ENCODE measurements around the gene P2RY14.

The P2RY14 gene

GRCh38 chr3:151315136-151315535, 36.8 kb upstream of the P2RY14 start:
- Histone ChIP-seq H3K9me3 (no peaks in the 10 kb centered on the region), H3K36me3 (no peaks in the 10 kb centered on the region), H3K4me1 (ENCODE audit: control insufficient read depth in 1 of 2, insufficient read depth in 1 of 2, low read depth in 1 of 2, low read length in 1 of 2) (peaks cover 35 to 39% of the 10 kb centered on the region in 2 experiments), H3K27ac (no peak overlapping the region), H3K4me3 (ENCODE audit: low read depth in 1 of 2, low read length in 1 of 2) (no peak overlapping the region), H3K27me3 (no peaks in the 10 kb centered on the region)
- TF ChIP-seq CTCF (IDR thresholded peaks at IDR 0.05), result no peak

GRCh38 chr3:151314593-151314992, 36.3 kb upstream of the P2RY14 start:
- TF ChIP-seq CTCF (IDR thresholded peaks at IDR 0.05), result no peak
- H3K9me3 ChIP-seq, result no peaks in the 10 kb centered on the region
- peak overlapping the region; percentile 32 for H3K27ac ChIP-seq
- H3K36me3 ChIP-seq, result no peaks in the 10 kb centered on the region
- H3K4me3 ChIP-seq (ENCODE audit: low read depth in 1 of 2, low read length in 1 of 2), result no peak overlapping the region
- no peaks in the 10 kb centered on the region for H3K27me3 ChIP-seq
- peaks cover 30 to 34% of the 10 kb centered on the region in 2 experiments for H3K4me1 ChIP-seq (ENCODE audit: control insufficient read depth in 1 of 2, insufficient read depth in 1 of 2, low read depth in 1 of 2, low read length in 1 of 2)

- H3K4me1 ChIP-seq (ENCODE audit: control insufficient read depth in 1 of 2, insufficient read depth in 1 of 2, low read depth in 1 of 2, low read length in 1 of 2), result peaks cover 25 to 29% of the 10 kb centered on the region in 2 experiments
- no peak for TF ChIP-seq CTCF (IDR thresholded peaks at IDR 0.05)
- H3K27ac ChIP-seq, result peak overlapping the region; percentile 32
- H3K27me3 ChIP-seq, result no peaks in the 10 kb centered on the region
- no peaks in the 10 kb centered on the region for H3K9me3 ChIP-seq
- H3K36me3 ChIP-seq, result no peaks in the 10 kb centered on the region
- H3K4me3 ChIP-seq (ENCODE audit: low read depth in 1 of 2, low read length in 1 of 2), result no peak overlapping the region
Measured at GRCh38 chr3:151314137-151314536, 35.8 kb upstream of the P2RY14 start.

GRCh38 chr3:151312972-151313371, 34.6 kb upstream of the P2RY14 start:
- TF ChIP-seq CTCF (IDR thresholded peaks at IDR 0.05), result no peak
- no peak overlapping the region for H3K27ac ChIP-seq
- H3K4me3 ChIP-seq (ENCODE audit: low read depth in 1 of 2, low read length in 1 of 2), result no peak overlapping the region
- H3K9me3 ChIP-seq, result no peaks in the 10 kb centered on the region
- H3K27me3 ChIP-seq, result no peaks in the 10 kb centered on the region
- peaks cover 13 to 18% of the 10 kb centered on the region in 2 experiments for H3K4me1 ChIP-seq (ENCODE audit: control insufficient read depth in 1 of 2, insufficient read depth in 1 of 2, low read depth in 1 of 2, low read length in 1 of 2)
- H3K36me3 ChIP-seq, result no peaks in the 10 kb centered on the region

GRCh38 chr3:151309566-151309965, 31.2 kb upstream of the P2RY14 start:
- Histone ChIP-seq H3K9me3 (no peaks in the 10 kb centered on the region), H3K4me1 (ENCODE audit: control insufficient read depth in 1 of 2, insufficient read depth in 1 of 2, low read depth in 1 of 2, low read length in 1 of 2) (peaks cover 6% of the 10 kb centered on the region in 2 experiments), H3K27me3 (no peaks in the 10 kb centered on the region), H3K27ac (no peak overlapping the region), H3K4me3 (ENCODE audit: low read depth in 1 of 2, low read length in 1 of 2) (no peak overlapping the region), H3K36me3 (no peaks in the 10 kb centered on the region)
- TF ChIP-seq CTCF (IDR thresholded peaks at IDR 0.05), result no peak

Data from neutrophil (primary cell).